Heart left ventricle (tissue), 16 donors: ENCODE results near the gene FCN3. TPM values are rescaled to one million over a fixed set of nuclear protein-coding genes. Genes with fewer than 3 reads are reported as not detected.
A peak's percentile ranks its signal among the peaks of the same experiment; 100 is the strongest.

Experiments
- ATAC-seq, 4 donors: fragments of 200-7000 bp; cut with Tn5 transposase; one replicate each; pipeline ENCODE4 v1.9.1; 2020 to 2022; ENCODE audit warnings: moderate library complexity in 4 of 4, mild to moderate bottlenecking in 3 of 4, moderate number of reproducible peaks in 1 of 4
- DNase-seq, 5 donors: peaks; one replicate each; pipeline ENCODE4 v3.0.0-alpha.2; 2020
- H3K27ac ChIP-seq, 12 donors: fragments of 200-600 bp; sonication (generic) in 4 of 12; one replicate each; pipeline versions ENCODE4 v1.5.0 to v1.8.0; 2016 to 2022; ENCODE audit warnings: mild to moderate bottlenecking in 2 of 12
- H3K27me3 ChIP-seq, 9 donors: fragments of 200-600 bp; sonication (generic) in 2 of 9; one replicate each; pipeline versions ENCODE4 v1.5.1 to v1.8.0; 2016 to 2022; ENCODE audit warnings: mild to moderate bottlenecking in 3 of 9
- H3K36me3 ChIP-seq, 9 donors: fragments of 200-600 bp; sonication (generic) in 2 of 9; one replicate each; pipeline versions ENCODE4 v1.5.0 to v1.8.0; 2018 to 2022; ENCODE audit warnings: mild to moderate bottlenecking in 2 of 9
- H3K4me1 ChIP-seq, 12 donors: fragments of 200-600 bp; sonication (generic) in 4 of 12; one replicate each; pipeline versions ENCODE4 v1.5.0 to v1.8.0; 2016 to 2022; ENCODE audit warnings: mild to moderate bottlenecking in 3 of 12
- H3K4me3 ChIP-seq, 12 donors: fragments of 200-600 bp; sonication (generic) in 4 of 12; one replicate each; pipeline versions ENCODE4 v1.5.0 to v1.8.0; 2017 to 2022; ENCODE audit warnings: mild to moderate bottlenecking in 9 of 12, moderate library complexity in 4 of 12
- H3K9me3 ChIP-seq, 12 donors: fragments of 200-600 bp; sonication (generic) in 4 of 12; one replicate each; pipeline versions ENCODE4 v1.5.0 to v1.8.0; 2016 to 2022; ENCODE audit warnings: mild to moderate bottlenecking in 1 of 12
- CTCF ChIP-seq, 12 donors: fragments of 200-600 bp; sonication (generic) in 4 of 12; IDR thresholded peaks; one replicate each; pipeline versions ENCODE4 v1.5.0 to v1.8.0; 2018 to 2022; ENCODE audit warnings: antibody characterized with exemption in 12 of 12, mild to moderate bottlenecking in 5 of 12
- POLR2A ChIP-seq, 2 donors: fragments of 450-650 bp; IDR thresholded peaks; one replicate each; pipeline ENCODE4 v1.6.1; 2017; ENCODE audit warnings: antibody characterized with exemption in 2 of 2, mild to moderate bottlenecking in 2 of 2, moderate library complexity in 2 of 2
- WGBS, 4 donors: extraction: QIAGEN DNeasy Blood & Tissue Kit in 2 of 4; methylation state at CpG; one replicate each; pipeline versions ENCODE4 v1.1.5 to v1.1.7; 2013 to 2018; 5-methylcytosine and 5-hydroxymethylcytosine counted together
- intact Hi-C, 10 donors: fragments of 100-400 bp; cut with DNase I; formaldehyde crosslinking; loops; one replicate each; pipeline versions ENCODE4 v1.11.1 to v1.14.2; 2022
- polyA plus RNA-seq, 2 donors: library from polyadenylated mRNA; stranded (reverse); fragments of 200-250 nt; gene quantifications; one replicate each; pipeline ENCODE4 v1.2.3, GENCODE V29; 2013
- total RNA-seq, 9 donors: library from RNA; depleted of rRNA in 2 of 9; stranded (reverse); fragments of >200 nt in 2 of 9; fragmentation: NEBNext Ultra II Directional in 3 of 9; extraction: Animal tissue kit (Norgen Biotek cat#: 25700) in 3 of 9; gene quantifications; one replicate each; pipeline versions ENCODE4 v1.1.0 to v1.2.4, GENCODE V29; 2016 to 2023
- donor health status: ischemic (EF 13 %, LVEDD 7.1; RV severe dilation, severe dysfunction).
- donor health status: healthy with polysubstance abuse.
- donor health status: DM: no; HTN: yes; CAD: no.
- donor health status: DM: no; HTN: no; CAD: no.
- donor health status: ischemic (EF 25% LVEDD 6.9; RV normal size, moderate dysfunction).
- donor health status: ischemic (EF 25% LVEDD 5.7; RV mildly dilated, moderate dysfunction).
- donor health status: healthy.
- donor health status: DM: yes; HTN: yes; CAD: no.
- donor health status: ischemic (EF 35%, LVEDD 5.7; RV mildly dilated, moderate dysfunction).
- donor health status: nonischemic (EF 11% LVEDD 7.7; RV severe dilation, severe dysfunction).
- donor health status: DM: yes; HTN: yes; CAD: no.
- donor health status: PGD.
- donor health status: ischemic (EF 29% LVEDD 5.4; RV normal size, mild dysfunction).
- donor health status: nonischemic (EF 23%, LVEDD 6.1; RV moderate dilation, normal function).

Gene FCN3
- total and polyA plus RNA-seq, 11 donors: 2.4 to 141 (median 35.4) TPM

DNA sequence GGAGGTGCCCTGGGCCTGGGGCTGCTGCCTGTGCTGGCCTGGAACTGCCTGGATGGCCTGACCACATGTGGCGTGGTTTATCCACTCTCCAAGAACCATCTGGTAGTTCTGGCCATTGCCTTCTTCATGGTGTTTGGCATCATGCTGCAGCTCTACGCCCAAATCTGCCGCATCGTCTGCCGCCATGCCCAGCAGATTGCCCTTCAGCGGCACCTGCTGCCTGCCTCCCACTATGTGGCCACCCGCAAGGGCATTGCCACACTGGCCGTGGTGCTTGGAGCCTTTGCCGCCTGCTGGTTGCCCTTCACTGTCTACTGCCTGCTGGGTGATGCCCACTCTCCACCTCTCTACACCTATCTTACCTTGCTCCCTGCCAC lies 19.6 kb upstream of the FCN3 start:
- intact Hi-C loops: loop anchor here (1.0 to 10.0 kb wide), 13 partner anchors 37 to 349 kb away; no protein-coding TSS in a partner anchor
- H3K36me3 ChIP-seq: no peaks in the 10 kb centered on the region
- DNase-seq (no peak), ATAC-seq (no peak)
- H3K27me3 ChIP-seq: no peaks in the 10 kb centered on the region
- no peaks in the 10 kb centered on the region for H3K9me3 ChIP-seq
- WGBS, 4 donors: 94 to 98% (median 97%) methylated on average over 9 of the region's 9 CpGs
- peaks cover 7 to 60% (median 37%) of the 10 kb centered on the region in 12 donors for H3K4me1 ChIP-seq
- no peak overlapping the region for H3K27ac ChIP-seq
- no peak for TF ChIP-seq CTCF (IDR thresholded peaks at IDR 0.05)
- no peak for TF ChIP-seq POLR2A (IDR thresholded peaks at IDR 0.05)
- H3K4me3 ChIP-seq: no peak overlapping the region

- Histone ChIP-seq H3K9me3 (no peaks in the 10 kb centered on the region), H3K27ac (no peak overlapping the region), H3K4me3 (no peak overlapping the region), H3K4me1 (peaks cover 7 to 56% (median 32%) of the 10 kb centered on the region in 12 donors), H3K27me3 (no peaks in the 10 kb centered on the region), H3K36me3 (no peaks in the 10 kb centered on the region)
- intact Hi-C loops: loop anchor here (1.0 to 10.0 kb wide), 14 partner anchors 29 to 349 kb away; no protein-coding TSS in a partner anchor
- DNase-seq (no peak), ATAC-seq (no peak)
- TF ChIP-seq CTCF (IDR thresholded peaks at IDR 0.05) (no peak), POLR2A (IDR thresholded peaks at IDR 0.05) (no peak)
- 95 to 97% (median 96%) methylated on average over 12 to 18 of the region's 18 CpGs for WGBS, 4 donors
These were observed 19.1 kb upstream of the FCN3 start for GRCh38 chr1:27393641-27394281.

DNA sequence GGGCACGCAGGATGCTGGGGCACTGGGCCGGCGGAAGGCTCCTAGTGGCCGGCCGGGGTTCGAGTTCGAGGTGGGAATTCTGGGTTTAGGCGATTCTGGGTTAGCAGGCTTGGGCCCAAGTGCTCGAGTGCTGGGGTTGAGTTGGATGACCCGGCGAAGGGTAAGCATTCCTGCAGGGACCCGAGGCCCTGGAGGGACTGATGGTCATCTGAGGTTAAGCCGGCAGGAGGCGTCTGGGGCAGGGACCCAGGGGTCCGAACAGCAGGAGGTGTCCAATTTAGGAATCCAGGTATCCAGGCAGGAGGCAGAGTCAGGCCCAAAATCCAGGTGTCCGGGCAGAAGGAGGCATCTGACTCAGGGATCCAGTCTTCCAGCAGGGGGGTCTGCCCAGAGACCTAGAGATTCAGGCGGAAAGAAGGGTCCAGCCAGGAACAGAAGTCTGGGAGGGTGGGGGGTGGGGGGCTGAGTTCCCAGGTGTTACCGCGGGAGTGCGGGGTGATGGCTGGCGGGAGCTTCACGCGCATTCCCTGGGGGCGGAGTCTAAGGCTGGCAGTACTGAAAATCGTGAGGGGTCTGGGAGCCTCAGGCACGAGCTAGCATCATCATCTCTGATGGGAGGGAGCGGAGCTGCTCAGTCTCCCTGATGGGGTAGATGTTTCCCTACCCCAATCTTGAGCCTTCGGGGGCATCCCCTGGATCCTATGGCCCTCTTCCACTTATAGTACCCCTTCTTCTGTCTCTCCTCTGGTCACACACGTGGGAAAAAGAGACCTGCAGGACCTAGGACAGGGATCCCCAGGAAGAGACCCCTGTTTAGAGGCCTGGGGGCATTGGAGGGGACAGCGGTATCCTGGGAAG lies 18.4 kb upstream of the FCN3 start:
- DNase-seq (no peak), ATAC-seq (no peak)
- intact Hi-C loops: loop anchor here in 9 of 10 donors (2.0 to 10.0 kb wide), 10 partner anchors 28 to 348 kb away; no protein-coding TSS in a partner anchor
- Histone ChIP-seq H3K36me3 (no peaks in the 10 kb centered on the region), H3K4me3 (peak overlapping the region; percentile 32 to 78 (median 58)), H3K27ac (peak overlapping the region in 11 of 12 donors; percentile 51 to 83 (median 71)), H3K27me3 (no peaks in the 10 kb centered on the region), H3K4me1 (peaks cover 7 to 58% (median 31%) of the 10 kb centered on the region in 12 donors), H3K9me3 (no peaks in the 10 kb centered on the region)
- WGBS, 4 donors: 41 to 70% (median 46%) methylated on average over 17 to 30 of the region's 30 CpGs
- TF ChIP-seq CTCF (IDR thresholded peaks at IDR 0.05) (no peak), POLR2A (IDR thresholded peaks at IDR 0.05) (no peak)
